SK-MEL-5 (cell line): ENCODE results near the gene SLC9A3. TPM values are rescaled to one million over a fixed set of nuclear protein-coding genes. Genes with fewer than 3 reads are reported as not detected.

Source experiments
- DNase-seq: peaks from one replicate; pipeline ENCODE4 v3.0.0-alpha.2; 2016; ENCODE audit warnings: low read depth, low spot score
- in situ Hi-C: cut with HindIII; loops from 2 replicates; pipeline ENCODE4 v1.10.0; 2016; ENCODE audit warnings: low sequenced_read_pairs, high pct_unique_total_duplicates, low pct_unique_long_range_greater_than_20kb
- total RNA-seq: library from RNA; depleted of rRNA; stranded (reverse); fragments of >200 nt; shearing (Covaris generic); gene quantifications from 2 replicates; pipeline ENCODE4 v1.2.3, GENCODE V29; 2014

SLC9A3 gene
- total RNA-seq, 1 experiment from 2014 or later = 3.3 TPM

- in situ Hi-C loops = no loop called here
- DNase-seq = peak; percentile 32
Observed at GRCh38 chr5:502325-503079, 21.7 kb downstream of the SLC9A3 start.

GRCh38 chr5:501831-502184 is 22.4 kb downstream of the SLC9A3 start:
- in situ Hi-C loops = no loop called here
- peak; percentile 73 for DNase-seq

- no peak for DNase-seq
- in situ Hi-C loops = no loop called here
Observed at GRCh38 chr5:501105-501830, 23.0 kb downstream of the SLC9A3 start.

- in situ Hi-C loops = no loop called here
- no peak for DNase-seq
Observed at GRCh38 chr5:500491-500890, 23.8 kb downstream of the SLC9A3 start.

GRCh38 chr5:499233-500209 is 24.7 kb downstream of the SLC9A3 start:
- DNase-seq = no peak
- in situ Hi-C loops = no loop called here

GRCh38 chr5:497871-498509 is 26.3 kb downstream of the SLC9A3 start:
- DNase-seq = no peak
- in situ Hi-C loops = no loop called here

GRCh38 chr5:497090-497700 is 27.1 kb downstream of the SLC9A3 start:
- in situ Hi-C loops = no loop called here
- DNase-seq = no peak

- in situ Hi-C loops = no loop called here
- DNase-seq = no peak
Observed at GRCh38 chr5:496028-496427, 28.2 kb downstream of the SLC9A3 start.

GRCh38 chr5:494667-495255 is 29.5 kb downstream of the SLC9A3 start:
- in situ Hi-C loops = no loop called here

GRCh38 chr5:493758-494157 is 30.5 kb downstream of the SLC9A3 start:
- in situ Hi-C loops = no loop called here
- no peak for DNase-seq

More at GRCh38 chr5:494667-495255, 29.5 kb downstream of the SLC9A3 start:
- no peak for DNase-seq

GRCh38 chr5:493119-493701 is 31.0 kb downstream of the SLC9A3 start:
- no peak for DNase-seq
- in situ Hi-C loops = no loop called here

- DNase-seq = no peak
- in situ Hi-C loops = no loop called here
Observed at GRCh38 chr5:492314-492893, 31.8 kb downstream of the SLC9A3 start.

- in situ Hi-C loops = no loop called here
Observed at GRCh38 chr5:491856-492155, 32.4 kb downstream of the SLC9A3 start.

GRCh38 chr5:491119-491855 is 33.0 kb downstream of the SLC9A3 start:
- in situ Hi-C loops = no loop called here
- DNase-seq = no peak

More at GRCh38 chr5:491856-492155, 32.4 kb downstream of the SLC9A3 start:
- DNase-seq = no peak

GRCh38 chr5:490116-491106 is 33.8 kb downstream of the SLC9A3 start:
- in situ Hi-C loops = no loop called here
- DNase-seq = no peak
